Heart left ventricle (tissue), 13 donors: Measurements from ENCODE around the gene CYP46A1.

Experiments
- CTCF ChIP-seq, 12 donors: fragments of 200-600 bp; sonication (generic) in 4 of 12; IDR thresholded peaks; one replicate each; pipeline versions ENCODE4 v1.5.0 to v1.8.0; 2018 to 2022; ENCODE audit warnings: antibody characterized with exemption in 12 of 12, mild to moderate bottlenecking in 5 of 12
- POLR2A ChIP-seq, 2 donors: fragments of 450-650 bp; IDR thresholded peaks; one replicate each; pipeline ENCODE4 v1.6.1; 2017; ENCODE audit warnings: antibody characterized with exemption in 2 of 2, mild to moderate bottlenecking in 2 of 2, moderate library complexity in 2 of 2
- donor health status: ischemic (EF 13 %, LVEDD 7.1; RV severe dilation, severe dysfunction).
- donor health status: DM: no; HTN: yes; CAD: no.
- donor health status: DM: no; HTN: no; CAD: no.
- donor health status: ischemic (EF 25% LVEDD 6.9; RV normal size, moderate dysfunction).
- donor health status: ischemic (EF 25% LVEDD 5.7; RV mildly dilated, moderate dysfunction).
- donor health status: ischemic (EF 35%, LVEDD 5.7; RV mildly dilated, moderate dysfunction).
- donor health status: nonischemic (EF 11% LVEDD 7.7; RV severe dilation, severe dysfunction).
- donor health status: DM: yes; HTN: yes; CAD: no.
- donor health status: PGD.
- donor health status: ischemic (EF 29% LVEDD 5.4; RV normal size, mild dysfunction).
- donor health status: nonischemic (EF 23%, LVEDD 6.1; RV moderate dilation, normal function).

- TF ChIP-seq CTCF (IDR thresholded peaks at IDR 0.05) (no peak), POLR2A (IDR thresholded peaks at IDR 0.05) (no peak)
Observed at GRCh38 chr14:99666533-99666932, 17.6 kb upstream of the CYP46A1 start.
